A549 treated with Mapracorat at 1 μM for 4 hours (cell line): ENCODE data around the gene C7orf25. TPM values are rescaled to one million over a fixed set of nuclear protein-coding genes. Genes with fewer than 3 reads are reported as not detected.

ENCODE experiments used
- total RNA-seq: library from RNA; stranded (reverse); fragments of 200-300 nt; extraction: Qiagen RNA extraction; gene quantifications from 5 replicates; pipeline ENCODE4 v1.2.3, GENCODE V29; 2022

The C7orf25 gene
- 1.1 to 2.8 TPM (median 2.0 TPM) in 5 replicates for total RNA-seq

DNA sequence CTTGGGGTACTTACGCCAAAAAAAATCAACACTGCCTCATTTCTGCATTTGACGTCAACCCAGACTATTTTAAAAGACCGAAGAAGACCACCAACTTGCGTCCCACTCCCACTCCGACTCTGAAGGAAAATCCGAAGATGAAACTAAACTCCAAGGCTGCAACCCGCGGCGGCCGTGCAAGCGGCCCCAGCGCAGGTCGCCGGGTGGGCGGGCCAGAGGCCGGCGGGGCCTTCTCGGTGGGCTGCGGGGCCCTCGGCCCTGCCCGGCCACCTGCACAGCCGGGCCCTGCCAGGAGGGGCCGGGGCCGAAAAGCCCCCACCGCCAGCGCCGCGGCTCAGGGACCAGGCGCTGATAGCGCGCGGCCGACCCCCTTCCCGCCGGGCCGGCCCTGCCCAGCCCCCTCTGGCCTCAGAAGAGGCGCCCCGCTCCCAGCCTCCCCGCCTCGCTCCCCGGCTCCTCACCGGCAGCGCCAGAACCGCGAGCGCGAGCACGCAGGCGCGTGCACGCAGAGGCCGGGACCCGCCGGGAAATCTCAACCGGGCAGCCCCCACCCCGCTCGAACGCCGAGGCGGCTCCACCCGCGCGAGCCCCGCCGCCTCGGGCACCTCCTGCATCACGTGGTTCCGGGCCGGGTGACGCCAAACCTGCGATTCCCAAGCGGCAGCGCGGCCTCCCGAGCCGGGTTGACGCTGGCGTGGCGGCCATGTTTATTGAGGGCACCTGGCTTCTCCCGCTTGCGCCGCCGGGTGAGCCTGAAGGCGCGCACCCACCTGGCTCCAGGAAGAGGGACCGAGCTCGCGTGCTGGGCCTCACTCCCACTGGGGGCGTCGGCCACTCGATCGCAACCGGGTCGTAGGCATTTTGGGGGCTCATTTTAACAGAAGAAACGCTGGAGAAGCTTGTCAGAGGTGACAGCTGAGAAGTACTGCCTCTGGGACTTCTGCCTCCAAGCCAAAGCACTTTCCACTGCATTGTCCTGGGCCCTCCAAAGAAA lies at the start of gene C7orf25:
C7orf25 (minus strand) TSS at position 617 of the 994 bp plus-strand sequence. CDS start 1,170 bp downstream, outside the sequence.

DNA sequence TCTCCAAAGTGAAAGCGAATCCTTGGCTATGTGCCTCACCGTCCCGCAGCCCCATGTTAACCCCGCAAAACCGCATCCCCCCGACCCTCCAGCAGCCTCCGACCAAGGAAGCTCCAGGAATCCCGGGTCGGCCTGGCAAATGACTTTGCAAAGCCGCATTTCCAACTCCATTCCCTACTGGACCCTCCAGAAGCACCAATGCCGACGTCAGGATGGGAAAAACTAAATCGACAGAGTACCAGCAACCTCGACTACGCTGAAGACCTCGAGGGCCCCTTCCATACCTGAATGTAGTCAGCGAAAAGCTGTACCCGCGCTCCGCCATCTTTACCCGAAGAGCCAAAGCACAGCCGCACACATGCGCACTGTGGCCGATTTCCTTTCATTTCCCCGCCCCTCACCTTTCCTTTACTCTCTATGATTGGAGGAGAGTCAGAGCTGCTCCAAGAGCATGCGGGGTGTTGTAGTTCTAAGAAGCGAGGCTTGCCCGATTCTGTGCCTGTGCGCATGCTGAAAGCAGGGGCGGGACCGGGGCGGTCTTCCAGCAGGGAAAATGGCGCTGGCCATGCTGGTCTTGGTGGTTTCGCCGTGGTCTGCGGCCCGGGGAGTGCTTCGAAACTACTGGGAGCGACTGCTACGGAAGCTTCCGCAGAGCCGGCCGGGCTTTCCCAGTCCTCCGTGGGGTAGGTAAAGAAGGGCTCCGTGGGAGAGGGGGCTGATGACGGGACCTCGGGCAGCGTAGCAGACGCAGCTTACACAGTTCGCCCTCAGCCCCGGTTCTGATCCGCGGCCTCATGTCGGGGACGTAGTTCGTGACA lies 20.2 kb upstream of the C7orf25 start, which contains the start of the genes MRPL32 and PSMA2:
MRPL32 (plus strand) TSS at position 543 of the 818 bp plus-strand sequence; CDS start at position 554, 11 bp downstream.
PSMA2 (minus strand) TSS at position 341 of the 818 bp plus-strand sequence; CDS start at position 325, 16 bp downstream.

Other genes starting within 250 kb of the C7orf25 start
- 193 to 203 TPM (median 199 TPM) in 5 replicates for gene PSMA2, start 20.1 kb upstream of the C7orf25 start, total RNA-seq
- 64.4 to 81.4 TPM (median 74.9 TPM) in 5 replicates for gene MRPL32, start 20.3 kb upstream of the C7orf25 start, total RNA-seq
- 11.6 to 17.2 TPM (median 15.1 TPM) in 5 replicates for gene HECW1, start 200.6 kb upstream of the C7orf25 start, total RNA-seq